ENCODE measurements around the gene ATG4D.

DNA sequence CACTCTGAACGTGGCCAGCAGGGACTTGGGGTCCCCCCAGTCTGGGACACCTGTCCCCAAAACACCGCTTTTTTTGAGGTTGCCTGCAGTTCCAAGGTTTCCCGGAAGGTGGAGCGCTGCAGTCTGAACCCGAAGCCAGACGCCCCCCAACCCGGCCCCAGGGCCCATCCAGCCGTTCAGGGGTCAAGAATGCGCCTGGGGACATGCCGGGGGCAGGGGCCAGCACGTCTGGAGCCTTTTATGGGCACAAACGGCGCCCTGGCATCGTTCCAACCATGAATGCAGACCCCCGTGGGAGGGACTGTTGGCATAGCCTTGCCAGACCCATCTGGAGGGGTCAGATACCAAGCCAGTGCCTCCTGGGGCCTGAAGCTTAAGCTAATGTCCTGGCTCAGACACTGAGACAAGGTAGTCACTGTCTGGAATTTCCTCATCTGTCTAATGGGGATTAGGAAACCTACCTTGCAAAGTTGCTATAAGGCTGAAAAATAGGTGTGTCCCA lies 33.4 kb upstream of the ATG4D start:
- TF ChIP-seq, protein P1, sequence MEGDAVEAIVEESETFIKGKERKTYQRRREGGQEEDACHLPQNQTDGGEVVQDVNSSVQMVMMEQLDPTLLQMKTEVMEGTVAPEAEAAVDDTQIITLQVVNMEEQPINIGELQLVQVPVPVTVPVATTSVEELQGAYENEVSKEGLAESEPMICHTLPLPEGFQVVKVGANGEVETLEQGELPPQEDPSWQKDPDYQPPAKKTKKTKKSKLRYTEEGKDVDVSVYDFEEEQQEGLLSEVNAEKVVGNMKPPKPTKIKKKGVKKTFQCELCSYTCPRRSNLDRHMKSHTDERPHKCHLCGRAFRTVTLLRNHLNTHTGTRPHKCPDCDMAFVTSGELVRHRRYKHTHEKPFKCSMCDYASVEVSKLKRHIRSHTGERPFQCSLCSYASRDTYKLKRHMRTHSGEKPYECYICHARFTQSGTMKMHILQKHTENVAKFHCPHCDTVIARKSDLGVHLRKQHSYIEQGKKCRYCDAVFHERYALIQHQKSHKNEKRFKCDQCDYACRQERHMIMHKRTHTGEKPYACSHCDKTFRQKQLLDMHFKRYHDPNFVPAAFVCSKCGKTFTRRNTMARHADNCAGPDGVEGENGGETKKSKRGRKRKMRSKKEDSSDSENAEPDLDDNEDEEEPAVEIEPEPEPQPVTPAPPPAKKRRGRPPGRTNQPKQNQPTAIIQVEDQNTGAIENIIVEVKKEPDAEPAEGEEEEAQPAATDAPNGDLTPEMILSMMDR (IDR thresholded peaks at IDR 0.05): peak; percentile 52
- TF ChIP-seq ZFX (IDR thresholded peaks at IDR 0.05; ENCODE audit: borderline replicate concordance): no peak
